ENCODE results near the gene FABP6. TPM values are rescaled to one million over a fixed set of nuclear protein-coding genes. Genes with fewer than 3 reads are reported as not detected.
A peak's percentile ranks its signal among the peaks of the same experiment; 100 is the strongest.
"Not testable (repeated sequence)": the region's sequence is repeated elsewhere in the genome, so short reads cannot be mapped to it uniquely, and the experiment has no call there.

FABP6 gene
- total and polyA plus RNA-seq, 3 experiments from 2014 or later = not detected

DNA sequence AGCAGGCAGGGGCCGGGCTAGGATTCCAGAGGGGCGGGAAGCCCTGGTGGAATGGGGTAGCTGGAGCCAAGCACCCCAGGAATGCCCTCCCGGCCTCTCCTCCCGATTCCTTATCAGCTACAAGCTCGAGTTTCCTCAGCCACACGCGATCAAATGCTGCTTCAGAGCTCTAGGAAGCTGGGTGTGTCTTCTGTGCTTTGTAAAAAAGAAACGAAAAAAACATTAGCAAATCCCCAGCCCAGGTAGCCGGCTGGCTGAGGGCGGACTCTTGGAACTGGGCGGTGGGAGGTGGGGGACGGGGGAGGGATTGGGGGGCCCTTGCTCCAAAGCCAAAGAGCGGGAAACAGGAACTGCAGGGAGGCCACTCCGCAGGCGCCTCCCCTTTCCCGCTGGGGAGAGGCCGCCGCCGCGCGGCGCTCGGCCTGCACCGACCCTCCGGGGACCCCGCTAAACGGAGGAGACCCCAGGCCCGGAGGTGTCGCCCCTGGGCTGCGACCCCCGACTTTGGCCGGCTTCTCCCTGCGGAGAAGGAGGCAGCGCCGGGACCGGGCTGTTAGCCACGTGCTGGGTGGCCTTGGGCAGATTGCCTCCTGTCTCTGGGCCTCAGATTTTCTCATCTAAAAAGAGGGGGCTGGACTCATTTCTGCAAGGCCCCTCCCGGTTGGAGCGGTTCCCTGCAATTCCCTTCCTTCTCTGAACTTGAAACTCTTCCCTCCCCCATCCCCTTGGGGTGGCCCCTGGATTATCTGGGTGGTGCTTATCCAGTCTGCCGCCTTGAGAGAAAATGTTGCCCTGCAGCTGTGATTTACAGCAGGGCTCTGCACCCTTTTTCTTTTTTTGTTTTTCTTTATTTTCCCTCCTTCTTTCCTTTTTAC is 40.9 kb upstream of the FABP6 start:
- peaks cover 0 to 5% (median 2%) of the 10 kb centered on the region in 3 donors for H3K4me1 Mint-ChIP-seq
- Histone ChIP-seq H3K4me3 (ENCODE audit: low read length) (no peak overlapping the region), H3K4me1 (ENCODE audit: insufficient read depth, low read length) (no peaks in the 10 kb centered on the region), H3K36me3 (ENCODE audit: insufficient read depth, low read length) (no peaks in the 10 kb centered on the region), H3K27me3 (ENCODE audit: insufficient read depth, low read length, poor library complexity, severe bottlenecking) (no peaks in the 10 kb centered on the region), H3K27ac (ENCODE audit: low read depth, low read length) (no peak overlapping the region), H3K9me3 (ENCODE audit: low read length) (no peaks in the 10 kb centered on the region)
- H3K27ac Mint-ChIP-seq = no peak overlapping the region
- DNase-seq = no peak
- CTCF ChIA-PET = interaction anchor here (3.2 kb wide), 1 partner anchor 11 kb away, joined by 8 read pairs; no protein-coding TSS in a partner anchor
- H3K27me3 Mint-ChIP-seq = peaks cover 22 to 46% of the 10 kb centered on the region in 2 donors
- peak overlapping the region in 4 of 7 donors; percentile 12 to 54 (median 34) for H3K4me3 Mint-ChIP-seq
- peaks cover 0 to 12% (median 7%) of the 10 kb centered on the region in 5 donors for H3K9me3 Mint-ChIP-seq
- peaks cover 0 to 10% (median 0%) of the 10 kb centered on the region in 3 donors for H3K36me3 Mint-ChIP-seq
- POLR2A ChIA-PET = no interaction called here

DNA sequence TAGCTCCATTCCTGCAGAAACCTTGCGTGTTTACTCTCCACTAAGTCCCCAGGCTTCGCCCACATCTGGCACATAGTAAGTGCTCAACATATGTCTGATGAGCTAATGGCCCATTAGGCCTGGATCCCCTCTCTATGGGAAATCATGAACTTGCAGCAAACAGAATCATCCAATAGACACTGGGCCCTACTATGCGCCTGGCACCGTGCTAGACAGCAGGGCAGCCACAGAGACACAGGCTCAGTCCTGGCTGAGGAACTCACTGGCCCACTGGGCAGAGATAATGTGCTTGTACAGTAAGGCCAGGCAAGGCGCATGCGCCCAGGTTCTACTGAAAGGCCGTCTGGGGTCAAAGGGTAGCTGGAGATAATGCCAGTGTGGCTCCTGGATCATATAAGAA is 36.9 kb upstream of the FABP6 start:
- H3K4me3 ChIP-seq (ENCODE audit: low read length) = no peak overlapping the region
- peaks cover 0 to 4% (median 0%) of the 10 kb centered on the region in 5 donors for H3K9me3 Mint-ChIP-seq
- H3K36me3 ChIP-seq (ENCODE audit: insufficient read depth, low read length) = no peaks in the 10 kb centered on the region
- ChIA-PET POLR2A (no interaction called here), CTCF (interaction anchor here (0.9 kb wide), 1 partner anchor 11 kb away, joined by 3 read pairs; no protein-coding TSS in a partner anchor)
- no peak overlapping the region for H3K27ac ChIP-seq (ENCODE audit: low read depth, low read length)
- no peak overlapping the region for H3K4me3 Mint-ChIP-seq
- H3K27me3 ChIP-seq (ENCODE audit: insufficient read depth, low read length, poor library complexity, severe bottlenecking) = no peaks in the 10 kb centered on the region
- no peaks in the 10 kb centered on the region for H3K4me1 ChIP-seq (ENCODE audit: insufficient read depth, low read length)
- no peaks in the 10 kb centered on the region for H3K36me3 Mint-ChIP-seq
- peaks cover 8 to 30% of the 10 kb centered on the region in 2 donors for H3K27me3 Mint-ChIP-seq
- H3K4me1 Mint-ChIP-seq = peaks cover 0 to 5% (median 2%) of the 10 kb centered on the region in 3 donors
- H3K27ac Mint-ChIP-seq = no peak overlapping the region
- no peak for DNase-seq
- H3K9me3 ChIP-seq (ENCODE audit: low read length) = no peaks in the 10 kb centered on the region

DNA sequence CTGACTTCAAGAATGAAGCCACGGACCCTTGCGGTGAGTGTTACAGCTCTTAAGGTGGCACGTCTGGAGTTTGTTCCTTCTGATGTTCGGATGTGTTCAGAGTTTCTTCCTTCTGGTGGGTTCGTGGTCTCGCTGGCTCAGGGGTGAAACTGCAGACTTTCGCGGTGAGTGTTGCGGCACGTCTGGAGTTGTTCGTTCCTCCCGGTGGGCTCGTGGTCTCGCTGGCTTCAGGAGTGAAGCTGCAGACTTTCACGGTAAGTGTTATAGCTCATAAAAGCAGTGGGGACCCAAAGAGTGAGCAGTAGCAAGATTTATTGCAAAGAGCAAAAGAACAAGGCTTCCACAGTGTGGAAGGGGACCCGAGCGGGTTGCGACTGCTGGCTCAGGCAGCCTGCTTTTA is 36.2 kb upstream of the FABP6 start:
- H3K4me3 ChIP-seq (ENCODE audit: low read length); H3K4me1 Mint-ChIP-seq; H3K27me3 ChIP-seq (ENCODE audit: insufficient read depth, low read length, poor library complexity, severe bottlenecking); H3K9me3 Mint-ChIP-seq; H3K4me1 ChIP-seq (ENCODE audit: insufficient read depth, low read length); H3K27ac ChIP-seq (ENCODE audit: low read depth, low read length); H3K36me3 ChIP-seq (ENCODE audit: insufficient read depth, low read length); H3K4me3 Mint-ChIP-seq; H3K36me3 Mint-ChIP-seq; H3K9me3 ChIP-seq (ENCODE audit: low read length); POLR2A ChIA-PET; DNase-seq; H3K27ac Mint-ChIP-seq: not testable (repeated sequence)
- CTCF ChIA-PET = interaction anchor here (0.9 kb wide), 1 partner anchor 10 kb away, joined by 3 read pairs; no protein-coding TSS in a partner anchor
- peaks cover 7 to 33% of the 10 kb centered on the region in 2 donors for H3K27me3 Mint-ChIP-seq

GRCh38 chr5:160193790-160194189 is 35.5 kb upstream of the FABP6 start:
- H3K4me3 Mint-ChIP-seq; H3K4me1 ChIP-seq (ENCODE audit: insufficient read depth, low read length); H3K27ac Mint-ChIP-seq; H3K4me1 Mint-ChIP-seq; H3K9me3 Mint-ChIP-seq; DNase-seq; H3K36me3 ChIP-seq (ENCODE audit: insufficient read depth, low read length); H3K9me3 ChIP-seq (ENCODE audit: low read length); POLR2A ChIA-PET; H3K36me3 Mint-ChIP-seq; H3K27me3 ChIP-seq (ENCODE audit: insufficient read depth, low read length, poor library complexity, severe bottlenecking); H3K27ac ChIP-seq (ENCODE audit: low read depth, low read length); H3K4me3 ChIP-seq (ENCODE audit: low read length): not testable (repeated sequence)
- peaks cover 9 to 38% of the 10 kb centered on the region in 2 donors for H3K27me3 Mint-ChIP-seq
- CTCF ChIA-PET = interaction anchor here (0.6 kb wide), 1 partner anchor 174 kb away, joined by 4 read pairs; no protein-coding TSS in a partner anchor

DNA sequence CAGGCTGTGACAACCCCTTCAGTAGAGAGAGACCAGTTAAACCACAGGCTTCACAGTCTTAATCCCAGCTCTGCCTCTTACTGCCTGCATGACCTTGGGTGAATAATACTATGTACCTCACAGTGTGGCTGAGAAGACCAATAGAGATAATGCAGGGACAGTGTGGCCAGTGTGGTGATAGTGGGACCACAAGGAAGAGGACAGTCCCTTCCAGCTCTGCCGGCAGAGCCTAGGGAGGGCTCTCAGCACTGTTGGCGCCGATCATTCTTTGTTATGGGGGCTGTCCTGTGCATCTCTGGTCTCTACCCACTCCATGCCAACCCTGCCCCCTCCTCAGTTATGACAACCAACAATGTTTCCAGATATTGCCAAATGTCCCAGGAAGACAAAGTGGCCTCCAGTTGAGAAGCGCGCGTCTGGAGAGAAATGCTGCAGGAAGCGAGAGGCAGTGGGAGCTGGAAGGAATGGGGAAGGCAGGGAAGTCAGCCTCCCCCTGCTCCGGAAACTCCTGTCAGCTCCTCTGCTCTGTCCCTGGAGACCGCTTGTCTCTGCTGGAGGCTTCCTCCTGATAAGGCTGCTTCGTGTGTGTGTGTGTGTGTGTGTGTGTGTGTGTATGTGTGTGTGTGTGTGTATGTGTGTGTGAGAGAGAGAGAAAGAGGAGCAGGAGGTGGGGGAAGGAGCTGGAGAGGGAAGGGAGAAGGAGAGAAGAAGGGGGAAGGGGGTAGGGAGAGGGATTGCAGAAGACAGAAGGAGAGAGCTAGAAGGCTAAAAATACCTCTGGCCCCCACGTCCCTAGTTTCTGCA is 31.8 kb upstream of the FABP6 start:
- CTCF ChIA-PET = interaction anchor here (1.0 kb wide), 1 partner anchor 199 kb away, joined by 5 read pairs; no protein-coding TSS in a partner anchor
- H3K36me3 Mint-ChIP-seq = no peaks in the 10 kb centered on the region
- Histone ChIP-seq H3K27ac (ENCODE audit: low read depth, low read length) (peak overlapping the region; percentile 27), H3K36me3 (ENCODE audit: insufficient read depth, low read length) (no peaks in the 10 kb centered on the region), H3K9me3 (ENCODE audit: low read length) (no peaks in the 10 kb centered on the region), H3K4me3 (ENCODE audit: low read length) (no peak overlapping the region), H3K4me1 (ENCODE audit: insufficient read depth, low read length) (peaks cover 6% of the 10 kb centered on the region), H3K27me3 (ENCODE audit: insufficient read depth, low read length, poor library complexity, severe bottlenecking) (no peaks in the 10 kb centered on the region)
- H3K27ac Mint-ChIP-seq = no peak overlapping the region
- H3K27me3 Mint-ChIP-seq = peaks cover 2 to 21% of the 10 kb centered on the region in 2 donors
- POLR2A ChIA-PET = no interaction called here
- H3K4me1 Mint-ChIP-seq = peaks cover 10 to 15% (median 10%) of the 10 kb centered on the region in 3 donors
- no peak for DNase-seq
- no peak overlapping the region for H3K4me3 Mint-ChIP-seq
- no peaks in the 10 kb centered on the region for H3K9me3 Mint-ChIP-seq

GRCh38 chr5:160198146-160198545 is 31.2 kb upstream of the FABP6 start:
- Mint-ChIP-seq H3K9me3 (no peaks in the 10 kb centered on the region), H3K27me3 (peaks cover 2 to 21% of the 10 kb centered on the region in 2 donors), H3K36me3 (no peaks in the 10 kb centered on the region), H3K4me1 (peaks cover 8 to 13% (median 10%) of the 10 kb centered on the region in 3 donors), H3K4me3 (no peak overlapping the region), H3K27ac (no peak overlapping the region)
- no peak overlapping the region for H3K27ac ChIP-seq (ENCODE audit: low read depth, low read length)
- H3K4me3 ChIP-seq (ENCODE audit: low read length) = no peak overlapping the region
- ChIA-PET POLR2A (no interaction called here), CTCF (interaction anchor here (1.0 to 2.4 kb wide), 4 partner anchors 11 to 198 kb away, joined by 3 to 17 read pairs (median 4); no protein-coding TSS in a partner anchor)
- DNase-seq = no peak
- no peaks in the 10 kb centered on the region for H3K27me3 ChIP-seq (ENCODE audit: insufficient read depth, low read length, poor library complexity, severe bottlenecking)
- no peaks in the 10 kb centered on the region for H3K36me3 ChIP-seq (ENCODE audit: insufficient read depth, low read length)
- H3K4me1 ChIP-seq (ENCODE audit: insufficient read depth, low read length) = peaks cover 6% of the 10 kb centered on the region
- H3K9me3 ChIP-seq (ENCODE audit: low read length) = no peaks in the 10 kb centered on the region

GRCh38 chr5:160198841-160199409 is 30.4 kb upstream of the FABP6 start:
- Histone ChIP-seq H3K9me3 (ENCODE audit: low read length) (no peaks in the 10 kb centered on the region), H3K27ac (ENCODE audit: low read depth, low read length) (no peak overlapping the region), H3K27me3 (ENCODE audit: insufficient read depth, low read length, poor library complexity, severe bottlenecking) (no peaks in the 10 kb centered on the region), H3K36me3 (ENCODE audit: insufficient read depth, low read length) (no peaks in the 10 kb centered on the region), H3K4me1 (ENCODE audit: insufficient read depth, low read length) (peaks cover 6% of the 10 kb centered on the region), H3K4me3 (ENCODE audit: low read length) (no peak overlapping the region)
- Mint-ChIP-seq H3K27me3 (peaks cover 4 to 21% of the 10 kb centered on the region in 2 donors), H3K4me3 (peak overlapping the region in 1 of 7 donors; percentile 48), H3K4me1 (peaks cover 8 to 13% (median 10%) of the 10 kb centered on the region in 3 donors), H3K36me3 (no peaks in the 10 kb centered on the region), H3K9me3 (no peaks in the 10 kb centered on the region), H3K27ac (no peak overlapping the region)
- ChIA-PET CTCF (interaction anchor here (0.6 to 2.4 kb wide), 10 partner anchors 9 to 1042 kb away, joined by 3 to 17 read pairs (median 4); no protein-coding TSS in a partner anchor), POLR2A (no interaction called here)
- no peak for DNase-seq
